ENCODE measurements around the gene DLK2.

DNA sequence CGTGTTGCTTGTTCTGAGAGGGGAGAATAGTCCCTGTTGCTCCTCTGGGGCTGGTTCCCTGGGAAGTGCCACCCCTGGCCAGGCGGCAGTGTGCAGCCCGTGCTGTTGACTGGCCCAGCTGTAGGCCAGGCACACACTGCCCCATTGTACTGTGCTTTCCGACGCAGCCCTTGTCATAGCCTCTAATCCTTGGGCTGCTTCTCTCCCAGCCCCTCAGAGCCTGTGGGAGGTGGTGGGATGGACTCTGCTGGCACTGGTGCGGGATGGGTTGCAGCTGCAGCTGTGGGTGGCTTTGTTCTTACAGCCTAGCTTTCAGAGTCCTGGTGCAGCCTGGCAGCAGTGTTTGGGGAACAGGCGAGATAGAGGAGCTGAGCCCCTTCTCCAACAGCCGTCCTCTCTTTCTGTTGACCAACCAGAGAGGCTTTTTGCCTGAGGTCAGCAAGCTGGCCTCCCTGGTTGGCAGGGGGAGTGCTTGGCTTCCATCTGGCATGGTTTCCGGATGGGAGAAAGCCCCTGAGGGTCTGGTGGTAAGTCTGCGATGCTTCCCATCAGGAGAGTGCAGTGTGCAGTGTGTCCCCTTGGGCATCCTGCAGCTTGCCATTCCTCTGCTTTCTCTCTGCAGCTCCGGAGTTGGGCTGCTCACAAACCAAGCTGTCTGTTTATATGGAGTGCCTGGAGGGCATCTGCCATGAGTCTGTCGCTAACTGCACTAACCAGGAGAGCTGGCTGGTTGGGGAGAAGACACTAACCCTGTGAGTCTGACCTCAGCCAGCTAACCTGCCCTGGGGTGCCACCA, 34.1 kb upstream of the DLK2 start:
- TF ChIP-seq, protein P1, sequence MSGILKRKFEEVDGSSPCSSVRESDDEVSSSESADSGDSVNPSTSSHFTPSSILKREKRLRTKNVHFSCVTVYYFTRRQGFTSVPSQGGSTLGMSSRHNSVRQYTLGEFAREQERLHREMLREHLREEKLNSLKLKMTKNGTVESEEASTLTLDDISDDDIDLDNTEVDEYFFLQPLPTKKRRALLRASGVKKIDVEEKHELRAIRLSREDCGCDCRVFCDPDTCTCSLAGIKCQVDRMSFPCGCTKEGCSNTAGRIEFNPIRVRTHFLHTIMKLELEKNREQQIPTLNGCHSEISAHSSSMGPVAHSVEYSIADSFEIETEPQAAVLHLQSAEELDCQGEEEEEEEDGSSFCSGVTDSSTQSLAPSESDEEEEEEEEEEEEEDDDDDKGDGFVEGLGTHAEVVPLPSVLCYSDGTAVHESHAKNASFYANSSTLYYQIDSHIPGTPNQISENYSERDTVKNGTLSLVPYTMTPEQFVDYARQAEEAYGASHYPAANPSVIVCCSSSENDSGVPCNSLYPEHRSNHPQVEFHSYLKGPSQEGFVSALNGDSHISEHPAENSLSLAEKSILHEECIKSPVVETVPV (CRISPR knock-in tag; IDR thresholded peaks at IDR 0.05): no peak
- TF ChIP-seq GLIS3 (CRISPR knock-in tag; IDR thresholded peaks at IDR 0.05): no peak
- no peak for TF ChIP-seq OSR1 (CRISPR knock-in tag; IDR thresholded peaks at IDR 0.05)
- no peak for TF ChIP-seq ZFP30 (CRISPR knock-in tag; IDR thresholded peaks at IDR 0.05)
- TF ChIP-seq CSDC2 (CRISPR knock-in tag; IDR thresholded peaks at IDR 0.05): no peak
- TF ChIP-seq ARNTL (CRISPR knock-in tag; IDR thresholded peaks at IDR 0.05; ENCODE audit: borderline replicate concordance, low read depth): no peak
- no peak for TF ChIP-seq ESRRG (CRISPR knock-in tag; IDR thresholded peaks at IDR 0.05)
- no peak for TF ChIP-seq ZFP3 (CRISPR knock-in tag; IDR thresholded peaks at IDR 0.05)
- TF ChIP-seq TOX (CRISPR knock-in tag; IDR thresholded peaks at IDR 0.05; ENCODE audit: borderline replicate concordance): no peak
- TF ChIP-seq, protein P2, sequence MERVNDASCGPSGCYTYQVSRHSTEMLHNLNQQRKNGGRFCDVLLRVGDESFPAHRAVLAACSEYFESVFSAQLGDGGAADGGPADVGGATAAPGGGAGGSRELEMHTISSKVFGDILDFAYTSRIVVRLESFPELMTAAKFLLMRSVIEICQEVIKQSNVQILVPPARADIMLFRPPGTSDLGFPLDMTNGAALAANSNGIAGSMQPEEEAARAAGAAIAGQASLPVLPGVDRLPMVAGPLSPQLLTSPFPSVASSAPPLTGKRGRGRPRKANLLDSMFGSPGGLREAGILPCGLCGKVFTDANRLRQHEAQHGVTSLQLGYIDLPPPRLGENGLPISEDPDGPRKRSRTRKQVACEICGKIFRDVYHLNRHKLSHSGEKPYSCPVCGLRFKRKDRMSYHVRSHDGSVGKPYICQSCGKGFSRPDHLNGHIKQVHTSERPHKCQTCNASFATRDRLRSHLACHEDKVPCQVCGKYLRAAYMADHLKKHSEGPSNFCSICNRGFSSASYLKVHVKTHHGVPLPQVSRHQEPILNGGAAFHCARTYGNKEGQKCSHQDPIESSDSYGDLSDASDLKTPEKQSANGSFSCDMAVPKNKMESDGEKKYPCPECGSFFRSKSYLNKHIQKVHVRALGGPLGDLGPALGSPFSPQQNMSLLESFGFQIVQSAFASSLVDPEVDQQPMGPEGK (CRISPR knock-in tag; IDR thresholded peaks at IDR 0.05; ENCODE audit: borderline replicate concordance): no peak

Data from SK-N-SH treated with all-trans-retinoic acid at 6 μM for 48 hours (cell line).